HepG2 (cell line): ENCODE measurements around the gene ARL4D. TPM values are rescaled to one million over a fixed set of nuclear protein-coding genes. Genes with fewer than 3 reads are reported as not detected.

Source experiments
- ATAC-seq: fragments of 200-7000 bp; cut with Tn5 transposase; 3 replicates; pipeline ENCODE4 v1.9.1; 2020; ENCODE audit warnings: mild to moderate bottlenecking, moderate library complexity
- BruUV-seq: library from RNA; stranded (reverse); fragments of 400-500 nt; replicated peaks from 2 replicates; lab custom pipeline; 2021; lab: Mats Ljungman, UMichigan
- CTCF ChIA-PET: fragments of 300-600 bp; formaldehyde crosslinking; extraction: SDS; loops from one replicate; lab custom pipeline; 2021; ENCODE audit warnings: low total read pairs, inconsistent platforms, low intra/inter-chr PET ratio; lab: Yijun Ruan, JAX
- POLR2A ChIA-PET: fragments of 350-600 bp; sonication (Branson Sonifier 250); formaldehyde crosslinking; loops from one replicate; lab custom pipeline; 2020; ENCODE audit warnings: antibody characterized with exemption, inconsistent platforms; lab: Yijun Ruan, JAX
- DNase-seq: peaks from one replicate; pipeline ENCODE4 v3.0.0-alpha.2; 2015; ENCODE audit warnings: low spot score
- FAIRE-seq: peaks from 3 replicates; lab custom pipeline; 2011; peaks lifted over from hg19 to GRCh38; lab: Jason Lieb, UNC
- H2AFZ ChIP-seq: one replicate; pipeline ENCODE4 v1.6.1; 2011; ENCODE audit warnings: low read length, inconsistent platforms
- H3K27ac ChIP-seq: fragments of 300-600 bp; 3 replicates; pipeline ENCODE4 v1.8.0; 2011; ENCODE audit warnings: mixed run types, mild to moderate bottlenecking, mixed read lengths, low read length, inconsistent platforms; ENCODE audit not compliant: insufficient read depth; ENCODE audit errors: extremely low read length
- H3K27me3 ChIP-seq, 2 experiments: fragments of 200-600 bp in 1 of 2; 2 replicates in 1 of 2; 3 replicates in 1 of 2; pipeline versions ENCODE4 v1.6.0 to v1.8.0; 2011; ENCODE audit warnings: low read length in 2 of 2, mild to moderate bottlenecking in 2 of 2, moderate library complexity in 2 of 2, inconsistent platforms in 1 of 2; ENCODE audit not compliant: insufficient read depth in 2 of 2, control insufficient read depth in 1 of 2
- H3K36me3 ChIP-seq, 2 experiments: fragments of 200-600 bp in 1 of 2; replicated peaks in 1 of 2; 2 replicates in 1 of 2; 3 replicates in 1 of 2; pipeline versions ENCODE4 v1.5.1 to v1.8.0; 2011; ENCODE audit warnings: low read length in 2 of 2, inconsistent platforms in 1 of 2; ENCODE audit not compliant: insufficient read depth in 2 of 2, control insufficient read depth in 1 of 2
- H3K4me1 ChIP-seq: 2 replicates; pipeline ENCODE4 v1.5.1; 2012; ENCODE audit warnings: low read length, inconsistent platforms; ENCODE audit not compliant: insufficient read depth
- H3K4me2 ChIP-seq: 2 replicates; pipeline ENCODE4 v1.6.0; 2011; ENCODE audit warnings: low read depth, low read length, inconsistent platforms
- H3K4me3 ChIP-seq, 3 experiments: fragments of 200-600 bp in 1 of 3; sonication (generic), shearing (Covaris generic) in 1 of 3; replicated peaks in 1 of 3; 2 replicates each; pipeline ENCODE4 v1.5.1; 2011 to 2016; ENCODE audit warnings: low read length in 3 of 3, inconsistent platforms in 2 of 3, low read depth in 2 of 3, mild to moderate bottlenecking in 2 of 3, control low read depth in 1 of 3, mixed read lengths in 1 of 3; ENCODE audit not compliant: insufficient read depth in 1 of 3
- H3K79me2 ChIP-seq: one replicate; pipeline ENCODE4 v1.6.1; 2011; ENCODE audit warnings: low read length, inconsistent platforms; ENCODE audit not compliant: insufficient read depth
- H3K9ac ChIP-seq: 2 replicates; pipeline ENCODE4 v1.6.0; 2011; ENCODE audit warnings: mild to moderate bottlenecking, low read depth, low read length, inconsistent platforms; ENCODE audit not compliant: insufficient read depth
- H3K9me3 ChIP-seq: 2 replicates; pipeline ENCODE4 v1.5.1; 2012; ENCODE audit warnings: mild to moderate bottlenecking, low read length
- H4K20me1 ChIP-seq: 2 replicates; pipeline ENCODE4 v1.6.0; 2011; ENCODE audit warnings: inconsistent platforms, mild to moderate bottlenecking, low read length, moderate library complexity; ENCODE audit not compliant: insufficient read depth
- TCF7 ChIP-seq: sonication (generic); IDR thresholded peaks from 2 replicates; pipeline ENCODE4 v1.6.1; 2016; ENCODE audit warnings: antibody characterized with exemption, low read depth
- WGBS: methylation state at CpG from one replicate; pipeline ENCODE4 v1.1.6; 2017; ENCODE audit warnings: low lambda C conversion rate; 5-methylcytosine and 5-hydroxymethylcytosine counted together
- in situ Hi-C: cut with HindIII; loops from 2 replicates; pipeline ENCODE4 v1.10.0; 2017; ENCODE audit warnings: low pct_unique_long_range_greater_than_20kb; ENCODE audit not compliant: extremely low pct_ligation_motif_present
- intact Hi-C: fragments of 100-400 bp; cut with micrococcal nuclease; formaldehyde crosslinking; loops from one replicate; pipeline ENCODE4 v1.10.0; 2022; ENCODE audit not compliant: unreplicated experiment
- polyA plus RNA-seq, 8 experiments: library from polyadenylated mRNA; depleted of rRNA in 3 of 8; stranded (reverse) in 7 of 8; unstranded in 1 of 8; fragments of >200 nt; fragmentation: Illumina TruSeq in 4 of 8; extraction: Trizol in 4 of 8; gene quantifications; 2 replicates each; pipeline versions ENCODE4 v1.2.1 to v1.2.3, GENCODE V29; 2011 to 2016; ENCODE audit warnings: low read depth in 4 of 8, missing spikeins in 1 of 8, mixed read lengths in 1 of 8; ENCODE audit not compliant: insufficient read depth in 1 of 8
- total RNA-seq, 5 experiments: library from RNA; depleted of rRNA; stranded (reverse); fragments of >200 nt; fragmentation: Illumina TruSeq; extraction: Trizol; gene quantifications; 2 replicates each; pipeline ENCODE4 v1.2.3, GENCODE V29; 2016; ENCODE audit warnings: low read depth in 1 of 5
- TF ChIP-seq, protein P1 (sequence below): sonication (generic); formaldehyde crosslinking; IDR thresholded peaks from 2 replicates; pipeline ENCODE4 v1.4.0; 2020; ENCODE audit warnings: missing genetic modification reagents
- TF ChIP-seq, protein P2 (sequence below): sonication (generic); formaldehyde crosslinking; IDR thresholded peaks from 2 replicates; pipeline ENCODE4 v1.5.0; 2020; ENCODE audit warnings: mild to moderate bottlenecking, missing genetic modification reagents

The ARL4D gene
- total and polyA plus RNA-seq, 2 of the 13 experiments (the other 11 are each of a cell fraction or from before 2014, with no cell fraction given), result 9.0 to 25.9 TPM

DNA sequence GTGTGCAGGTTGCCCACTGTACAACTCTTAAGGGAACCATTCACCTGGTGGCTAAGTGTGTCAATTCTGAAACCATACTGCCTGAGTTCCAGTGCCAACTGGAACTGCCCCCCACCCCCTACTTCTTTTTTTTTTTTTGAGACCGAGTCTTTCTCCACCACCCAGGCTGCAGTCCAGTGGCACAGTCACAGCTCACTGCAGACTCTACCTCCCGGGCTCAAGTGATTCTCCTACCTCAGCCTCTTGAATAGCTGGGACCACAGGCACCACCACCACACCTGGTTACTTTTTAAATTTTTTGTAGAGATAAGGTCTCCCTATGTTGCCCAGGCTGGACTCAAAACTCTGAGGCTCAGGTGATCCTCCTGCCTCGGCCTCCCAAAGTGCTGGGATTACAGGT is 44.6 kb downstream of the ARL4D start:
- Histone ChIP-seq H3K4me3 (no peak overlapping the region), H3K9me3 (no peaks in the 10 kb centered on the region), H4K20me1 (no peaks in the 10 kb centered on the region), H3K79me2 (no peaks in the 10 kb centered on the region), H3K36me3 (no peaks in the 10 kb centered on the region), H3K4me2 (no peak overlapping the region), H3K27me3 (no peaks in the 10 kb centered on the region), H3K9ac (no peak overlapping the region), H2AFZ (no peak overlapping the region), H3K27ac (no peak overlapping the region), H3K4me1 (peaks cover 45% of the 10 kb centered on the region)
- no peak for TF ChIP-seq TCF7
- TF ChIP-seq, protein P1, sequence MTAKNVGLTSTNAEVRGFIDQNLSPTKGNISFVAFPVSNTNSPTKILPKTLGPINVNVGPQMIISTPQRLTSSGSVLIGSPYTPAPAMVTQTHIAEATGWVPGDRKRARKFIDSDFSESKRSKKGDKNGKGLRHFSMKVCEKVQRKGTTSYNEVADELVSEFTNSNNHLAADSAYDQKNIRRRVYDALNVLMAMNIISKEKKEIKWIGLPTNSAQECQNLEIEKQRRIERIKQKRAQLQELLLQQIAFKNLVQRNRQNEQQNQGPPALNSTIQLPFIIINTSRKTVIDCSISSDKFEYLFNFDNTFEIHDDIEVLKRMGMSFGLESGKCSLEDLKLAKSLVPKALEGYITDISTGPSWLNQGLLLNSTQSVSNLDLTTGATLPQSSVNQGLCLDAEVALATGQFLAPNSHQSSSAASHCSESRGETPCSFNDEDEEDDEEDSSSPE (CRISPR knock-in tag), result no peak
- TF ChIP-seq, protein P2, sequence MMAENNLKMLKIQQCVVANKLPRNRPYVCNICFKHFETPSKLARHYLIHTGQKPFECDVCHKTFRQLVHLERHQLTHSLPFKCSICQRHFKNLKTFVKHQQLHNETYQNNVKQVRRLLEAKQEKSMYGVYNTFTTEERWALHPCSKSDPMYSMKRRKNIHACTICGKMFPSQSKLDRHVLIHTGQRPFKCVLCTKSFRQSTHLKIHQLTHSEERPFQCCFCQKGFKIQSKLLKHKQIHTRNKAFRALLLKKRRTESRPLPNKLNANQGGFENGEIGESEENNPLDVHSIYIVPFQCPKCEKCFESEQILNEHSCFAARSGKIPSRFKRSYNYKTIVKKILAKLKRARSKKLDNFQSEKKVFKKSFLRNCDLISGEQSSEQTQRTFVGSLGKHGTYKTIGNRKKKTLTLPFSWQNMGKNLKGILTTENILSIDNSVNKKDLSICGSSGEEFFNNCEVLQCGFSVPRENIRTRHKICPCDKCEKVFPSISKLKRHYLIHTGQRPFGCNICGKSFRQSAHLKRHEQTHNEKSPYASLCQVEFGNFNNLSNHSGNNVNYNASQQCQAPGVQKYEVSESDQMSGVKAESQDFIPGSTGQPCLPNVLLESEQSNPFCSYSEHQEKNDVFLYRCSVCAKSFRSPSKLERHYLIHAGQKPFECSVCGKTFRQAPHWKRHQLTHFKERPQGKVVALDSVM (CRISPR knock-in tag), result peak; percentile 41; the same call in 1 of the 2 replicates
- intact Hi-C loops, result no loop called here
- ChIA-PET POLR2A (interaction anchor here (0.9 to 1.7 kb wide), 2 partner anchors 13 to 45 kb away, joined by 3 to 6 read pairs; partner anchors contain the start of gene ARL4D), CTCF (no interaction called here)
- ATAC-seq, result no peak
- no peak for DNase-seq
- 90% methylated on average over 3 of the region's 3 CpGs for WGBS
- BruUV-seq, result no TSS peak
- no peak for FAIRE-seq
- in situ Hi-C loops, result no loop called here
